K562 (cell line): ENCODE measurements around the gene CPSF4. TPM values are rescaled to one million over a fixed set of nuclear protein-coding genes. Genes with fewer than 3 reads are reported as not detected.

ENCODE experiments used
- BRF1 ChIP-seq: IDR thresholded peaks from 3 replicates; pipeline ENCODE4 v1.6.1; 2011; ENCODE audit warnings: borderline replicate concordance, mild to moderate bottlenecking; ENCODE audit not compliant: insufficient read length; ENCODE audit errors: extremely low read depth
- CBFA2T2 ChIP-seq: fragments of 450-650 bp; conservative IDR thresholded peaks from 2 replicates; pipeline ENCODE4 v1.6.1; 2017; ENCODE audit warnings: mild to moderate bottlenecking
- EHMT2 ChIP-seq: fragments of 450-650 bp; IDR thresholded peaks from 2 replicates; pipeline ENCODE4 v1.6.1; 2018; ENCODE audit warnings: antibody characterized with exemption
- ELK1 ChIP-seq: sonication (generic); formaldehyde crosslinking; IDR thresholded peaks from 2 replicates; pipeline ENCODE4 v1.8.1; 2022; ENCODE audit warnings: missing genetic modification reagents
- GTF2B ChIP-seq: IDR thresholded peaks from 2 replicates; pipeline ENCODE4 v1.6.1; 2011; ENCODE audit not compliant: insufficient read length; ENCODE audit errors: extremely low read depth
- HCFC1 ChIP-seq: IDR thresholded peaks from 2 replicates; pipeline ENCODE4 v1.6.1; 2012; ENCODE audit warnings: low read depth, low read length, improper control_type of control experiment
- IFI16 ChIP-seq: fragments of 250-450 bp; sonication (Bioruptor Pico); IDR thresholded peaks from 2 replicates; pipeline ENCODE4 v2.1.2; 2022; ENCODE audit warnings: mild to moderate bottlenecking, inconsistent platforms
- KLF16 ChIP-seq: IDR thresholded peaks from 2 replicates; pipeline ENCODE4 v1.6.1; 2016; ENCODE audit warnings: antibody characterized with exemption
- NR1H2 ChIP-seq: sonication (generic); formaldehyde crosslinking; IDR thresholded peaks from 2 replicates; pipeline ENCODE4 v1.4.0; 2020; ENCODE audit warnings: mild to moderate bottlenecking, missing genetic modification reagents
- NR2C2 ChIP-seq, 2 experiments: fragments of 200-800 bp in 1 of 2; sonication (Bioruptor generic) in 1 of 2; sonication (generic) in 1 of 2; formaldehyde crosslinking in 1 of 2; IDR thresholded peaks; 2 replicates each; pipeline versions ENCODE4 v1.6.1 to v1.8.0; 2016 to 2022; ENCODE audit warnings: mild to moderate bottlenecking in 1 of 2, missing compliant biosample characterization in 1 of 2, missing genetic modification characterization in 1 of 2, missing genetic modification reagents in 1 of 2
- NRF1 ChIP-seq, 2 experiments: fragments of 450-650 bp; IDR thresholded peaks in 1 of 2; conservative IDR thresholded peaks in 1 of 2; 2 replicates each; pipeline ENCODE4 v1.6.1; 2014; ENCODE audit warnings: mild to moderate bottlenecking in 2 of 2
- PKNOX1 ChIP-seq: fragments of 450-650 bp; IDR thresholded peaks from 2 replicates; pipeline ENCODE4 v1.6.1; 2016
- PRDM10 ChIP-seq: fragments of 450-650 bp; IDR thresholded peaks from 2 replicates; pipeline ENCODE4 v1.6.1; 2018; ENCODE audit not compliant: partially characterized antibody
- SLC30A9 ChIP-seq: fragments of 250-450 bp; sonication (Bioruptor Pico); IDR thresholded peaks from 2 replicates; pipeline ENCODE4 v1.8.0; 2022; ENCODE audit warnings: mild to moderate bottlenecking, moderate library complexity
- TAF1 ChIP-seq: IDR thresholded peaks from 2 replicates; pipeline ENCODE4 v1.6.1; 2011; ENCODE audit warnings: mild to moderate bottlenecking, low read length, moderate library complexity; ENCODE audit not compliant: insufficient read depth, control insufficient read depth, severe bottlenecking; ENCODE audit errors: extremely low read depth
- TGIF2 ChIP-seq: sonication (generic); formaldehyde crosslinking; IDR thresholded peaks from 2 replicates; pipeline ENCODE4 v1.8.1; 2022; ENCODE audit warnings: mild to moderate bottlenecking, missing genetic modification reagents, moderate library complexity
- TSHZ1 ChIP-seq: fragments of 250-450 bp; sonication (Bioruptor Pico); IDR thresholded peaks from 2 replicates; pipeline ENCODE4 v1.4.0; 2020; ENCODE audit warnings: mild to moderate bottlenecking, moderate library complexity
- ZNF263 ChIP-seq: sonication (generic); formaldehyde crosslinking; IDR thresholded peaks from 2 replicates; pipeline ENCODE4 v1.8.0; 2022; ENCODE audit warnings: mild to moderate bottlenecking, missing genetic modification reagents, borderline replicate concordance
- ZNF316 ChIP-seq: fragments of 450-650 bp; IDR thresholded peaks from 2 replicates; pipeline ENCODE4 v1.6.1; 2016
- polyA plus RNA-seq, 8 experiments: library from polyadenylated mRNA; depleted of rRNA in 4 of 8; stranded (reverse) in 5 of 8; unstranded in 3 of 8; fragments of >200 nt; fragmentation: Nextera tagmentation in 2 of 8; fragmentation: Illumina TruSeq in 1 of 8; extraction: Ambion mirVana in 2 of 8; extraction: Trizol in 1 of 8; gene quantifications; 2 replicates each; pipeline versions ENCODE4 v1.2.1 to v1.2.3, GENCODE V29; 2011 to 2014; ENCODE audit warnings: inconsistent platforms in 1 of 8, missing spikeins in 1 of 8
- total RNA-seq, 7 experiments: library from RNA; depleted of rRNA in 6 of 7; stranded (reverse); fragments of >200 nt in 6 of 7; fragmentation: Illumina TruSeq in 2 of 7; extraction: Trizol in 2 of 7; gene quantifications; 2 replicates each; pipeline versions ENCODE4 v1.2.1 to v1.2.3, GENCODE V29; 2011 to 2021; ENCODE audit warnings: low replicate concordance in 1 of 7

The CPSF4 gene
- total and polyA plus RNA-seq, 9 of the 15 experiments (the other 6 are each of a cell fraction or from before 2014, with no cell fraction given), result 16.9 to 118 (median 71.7) TPM

GRCh38 chr7:99422186-99422585, 16.6 kb upstream of the CPSF4 start (continued):
- TF ChIP-seq TSHZ1 (CRISPR knock-in tag), result no peak
- peak; percentile 36 to 55; a peak in 3 of 4 replicates for TF ChIP-seq NRF1 (conservative IDR thresholded peaks at IDR 0.05 in 1 of 2, IDR thresholded peaks at IDR 0.05 in 1 of 2)
- no peak for TF ChIP-seq TAF1
- TF ChIP-seq CBFA2T2, result 0 out of 2 replicates have a peak, but pooled peaks have one; percentile 12
- no peak for TF ChIP-seq SLC30A9 (CRISPR knock-in tag)
- TF ChIP-seq EHMT2, result no peak
- no peak for TF ChIP-seq NR2C2 (CRISPR knock-in tag; IDR thresholded peaks at IDR 0.05)
- no peak for TF ChIP-seq NR2C2 (tag; IDR thresholded peaks at IDR 0.05)
- TF ChIP-seq NR1H2 (CRISPR knock-in tag), result no peak
- TF ChIP-seq PRDM10, result no peak
- no peak for TF ChIP-seq TGIF2 (CRISPR knock-in tag)
- no peak for TF ChIP-seq GTF2B
- TF ChIP-seq BRF1, result no peak
- no peak for TF ChIP-seq HCFC1
- TF ChIP-seq ZNF316, result peak; percentile 82
- TF ChIP-seq ZNF263 (CRISPR knock-in tag), result no peak
- TF ChIP-seq ELK1 (CRISPR knock-in tag), result no peak
- TF ChIP-seq KLF16, result no peak
- no peak for TF ChIP-seq IFI16
- no peak for TF ChIP-seq PKNOX1
